CD4-positive, alpha-beta T cell treated with Interleukin-4 for 4 hours (primary cell): ENCODE measurements around the gene GTPBP4.

Source experiments
- DNase-seq: peaks from one replicate; pipeline ENCODE4 v3.0.0-alpha.2; 2020

GTPBP4 gene

DNA sequence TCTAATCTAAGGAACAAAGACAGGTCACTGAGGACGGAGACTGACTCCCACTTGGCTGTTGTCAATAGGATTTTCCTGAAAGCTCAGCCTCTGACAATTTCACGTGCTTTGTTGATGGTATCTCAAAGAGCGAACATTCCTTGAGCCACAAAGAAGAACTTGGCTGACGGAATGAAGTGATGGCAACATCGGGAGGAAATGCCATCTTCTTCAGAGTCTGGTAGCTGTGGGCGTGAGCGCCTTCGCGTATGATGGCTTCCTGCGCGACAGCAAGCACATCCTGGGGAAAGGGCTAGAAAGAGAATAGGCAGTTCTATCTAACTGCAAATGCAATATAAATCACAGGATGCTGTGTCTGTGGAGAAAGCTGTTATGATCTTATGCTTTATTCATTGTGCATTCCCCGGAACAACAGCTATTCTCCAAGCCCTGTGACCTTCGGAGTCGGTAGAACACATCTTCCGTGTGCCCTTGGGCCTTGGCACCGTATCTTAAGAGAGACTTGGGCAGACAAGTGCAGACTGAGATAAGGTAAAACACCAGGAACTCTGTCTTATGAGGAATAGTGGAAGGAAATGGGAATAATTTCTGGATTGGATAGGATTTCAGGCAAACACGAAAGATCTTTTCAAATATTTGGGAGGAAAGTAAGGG lies 19.6 kb upstream of the GTPBP4 start:
- DNase-seq = no peak

DNA sequence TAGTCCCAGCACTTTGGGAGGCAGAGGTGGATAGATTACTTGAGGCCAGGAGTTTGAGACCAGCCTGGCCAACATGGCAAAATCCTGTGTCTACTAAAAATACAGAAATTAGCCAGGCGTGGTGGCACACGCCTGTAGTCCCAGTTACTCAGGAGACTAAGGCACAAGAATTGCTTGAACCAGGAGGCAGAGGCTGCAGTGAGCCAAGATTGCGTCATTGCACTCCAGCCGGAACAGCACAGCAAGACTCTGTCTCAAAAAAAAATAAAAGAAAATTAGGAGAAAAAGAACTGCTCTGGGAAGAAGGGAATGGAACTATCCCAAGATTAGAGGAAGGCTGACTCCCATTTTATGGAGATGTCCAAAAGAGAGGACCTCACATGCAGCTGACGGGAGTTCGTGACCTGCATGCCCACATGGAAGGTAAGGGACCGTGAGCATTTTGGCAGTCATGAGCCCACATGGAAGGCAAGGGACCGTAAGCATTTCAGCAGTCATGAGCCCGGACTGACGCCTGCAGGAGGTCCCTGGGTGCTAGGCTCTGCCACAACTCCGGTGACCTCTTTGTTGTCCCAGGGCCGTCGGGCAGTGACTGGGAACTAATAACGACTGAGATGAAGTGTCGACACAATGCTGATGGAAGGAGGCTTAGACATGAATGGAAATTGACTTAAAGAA lies 18.6 kb upstream of the GTPBP4 start:
- no peak for DNase-seq

DNA sequence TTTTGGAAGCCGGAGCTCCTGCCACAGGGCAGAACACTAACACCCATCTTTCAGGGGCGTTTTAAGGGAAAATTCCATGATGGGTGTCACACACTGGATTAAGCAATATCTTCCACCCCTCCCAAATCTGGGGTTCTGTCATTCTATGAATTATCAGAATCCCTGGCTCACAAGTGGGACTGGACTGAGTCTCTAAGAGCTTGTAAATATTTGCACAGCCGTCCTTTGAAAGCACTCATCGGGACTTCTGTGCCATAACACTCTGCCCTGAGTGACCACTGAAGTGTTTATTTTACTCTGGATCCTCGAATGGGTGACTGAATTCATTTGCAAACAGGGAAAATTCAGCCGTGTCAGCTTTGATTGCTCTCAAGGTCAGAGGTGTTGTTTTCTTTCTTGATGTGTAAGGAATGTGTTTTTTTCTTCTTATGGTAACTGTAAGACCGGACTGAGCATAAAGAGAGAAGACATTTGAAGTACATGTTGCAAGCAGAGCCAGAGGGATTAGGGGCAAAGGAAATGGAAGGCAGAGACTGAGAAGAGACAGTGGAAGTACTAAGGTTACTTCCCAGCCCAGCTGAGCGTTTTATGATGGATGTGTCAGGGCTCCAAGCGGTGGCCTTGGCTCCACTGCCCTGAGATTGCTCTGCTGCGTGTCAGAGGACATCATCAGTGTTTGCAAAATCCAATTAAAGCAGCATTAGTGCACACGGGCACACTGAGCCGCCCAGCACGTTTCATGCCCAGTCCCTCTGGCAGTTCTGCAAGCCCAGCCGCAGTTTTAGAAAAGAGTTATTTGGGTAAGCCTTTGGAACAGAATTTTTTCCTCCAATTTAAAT lies 17.7 kb upstream of the GTPBP4 start:
- no peak for DNase-seq

DNA sequence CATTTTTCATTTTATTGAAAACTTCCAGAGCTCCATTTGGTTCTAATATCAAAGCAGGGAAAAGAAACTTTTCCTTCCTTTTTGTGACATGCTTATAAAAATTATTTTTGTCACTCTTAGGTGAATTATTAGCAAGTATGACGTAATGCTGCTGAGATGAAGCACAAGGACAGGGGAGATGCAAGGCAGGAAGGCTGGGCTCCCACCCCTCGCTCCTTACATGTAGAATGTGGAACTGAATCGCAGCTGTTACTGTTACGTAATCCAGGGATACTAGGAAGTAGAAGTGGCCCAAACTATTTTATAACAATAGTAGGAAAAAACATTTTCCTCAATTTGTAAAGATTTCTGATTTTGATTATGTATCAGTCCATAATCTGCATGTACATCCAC lies 17.1 kb upstream of the GTPBP4 start:
- DNase-seq = no peak

DNA sequence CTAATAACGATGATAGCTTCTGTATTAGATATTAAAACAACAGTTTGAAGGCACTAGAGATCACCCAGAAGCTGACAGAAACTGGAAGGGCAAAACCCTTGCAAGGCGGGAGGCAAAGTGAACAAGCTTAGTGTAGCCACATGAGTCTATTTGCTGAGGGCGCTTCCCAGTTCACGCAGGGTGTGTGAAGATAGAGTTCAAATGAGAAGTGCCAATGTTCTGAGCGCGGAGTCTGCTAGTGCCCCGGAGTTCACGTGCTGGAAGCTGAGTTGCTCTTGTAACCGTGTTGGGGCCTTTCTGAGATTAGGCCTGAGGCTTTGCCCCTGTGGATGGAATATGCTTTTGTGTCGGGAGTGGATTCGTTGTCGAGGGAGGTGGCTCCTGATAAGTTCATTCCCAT lies 16.6 kb upstream of the GTPBP4 start:
- no peak for DNase-seq

DNA sequence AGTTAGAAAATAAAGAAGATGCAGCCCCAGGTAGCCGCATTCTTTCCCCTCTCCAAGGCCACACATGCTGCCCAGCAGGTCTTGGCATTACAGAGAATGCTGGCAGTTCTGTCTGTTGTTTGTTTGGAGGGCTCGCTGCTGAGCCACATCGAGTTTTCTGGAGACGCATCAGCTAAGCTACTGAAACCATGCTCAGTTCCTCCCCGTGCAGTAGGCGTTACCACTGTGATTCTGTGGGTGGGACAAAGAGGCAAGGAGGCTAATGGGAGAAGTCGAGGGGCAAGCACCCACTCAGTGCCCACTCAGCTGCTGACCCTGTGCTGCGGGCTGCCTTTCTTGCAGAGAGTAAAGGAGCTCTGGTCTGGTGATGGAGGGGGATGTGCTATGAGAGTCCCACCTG lies 15.5 kb upstream of the GTPBP4 start:
- no peak for DNase-seq

DNA sequence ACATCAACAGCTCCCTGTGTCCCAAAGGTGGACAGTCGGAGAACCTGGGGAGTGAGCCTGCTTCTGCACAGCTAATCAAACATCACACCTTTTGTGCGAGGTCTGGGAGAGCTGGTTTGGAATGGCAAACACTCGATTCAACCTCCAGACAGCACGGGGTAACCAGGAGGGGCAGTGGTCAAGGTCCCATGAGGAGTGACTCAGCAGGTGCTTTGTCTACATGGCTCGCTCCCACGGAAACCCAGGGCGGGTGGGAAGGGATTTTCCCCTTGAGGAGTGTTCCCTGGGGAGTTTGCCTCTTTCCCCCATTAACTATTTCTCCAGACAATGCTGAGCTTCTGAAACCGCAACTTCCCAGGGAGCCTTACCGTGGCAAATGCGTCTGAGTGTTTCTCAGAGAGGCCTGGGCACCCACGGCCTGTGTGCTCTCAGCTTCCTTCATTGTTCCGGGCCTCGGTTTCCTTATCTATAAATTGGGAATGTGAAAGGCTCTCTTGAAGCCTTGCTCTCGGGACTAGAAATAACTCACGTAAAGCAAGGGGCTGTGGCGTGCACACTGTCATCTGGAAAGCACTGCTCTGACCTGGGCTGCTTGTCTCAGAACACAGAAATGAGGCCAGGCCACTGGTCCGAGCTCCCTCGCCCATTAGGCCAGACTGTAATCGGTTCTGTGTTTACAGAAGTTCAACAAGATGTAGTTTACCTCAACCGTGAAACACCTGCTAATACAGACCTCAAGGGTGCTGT lies 14.0 kb upstream of the GTPBP4 start:
- no peak for DNase-seq

DNA sequence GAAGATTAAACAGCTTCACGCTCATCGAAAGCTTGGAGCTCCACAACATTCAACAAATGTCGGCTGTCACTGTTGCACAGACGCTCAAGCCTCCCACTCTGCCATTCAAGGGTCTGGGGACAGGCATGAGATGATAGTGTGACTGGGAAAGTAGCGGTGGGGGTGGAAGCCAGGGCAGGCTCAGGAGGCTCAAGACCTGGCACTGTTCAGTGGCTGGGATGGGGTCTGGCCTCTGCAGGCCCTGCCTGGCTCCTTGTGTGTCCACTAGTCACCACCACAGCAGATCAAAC lies 13.5 kb upstream of the GTPBP4 start:
- DNase-seq = no peak

DNA sequence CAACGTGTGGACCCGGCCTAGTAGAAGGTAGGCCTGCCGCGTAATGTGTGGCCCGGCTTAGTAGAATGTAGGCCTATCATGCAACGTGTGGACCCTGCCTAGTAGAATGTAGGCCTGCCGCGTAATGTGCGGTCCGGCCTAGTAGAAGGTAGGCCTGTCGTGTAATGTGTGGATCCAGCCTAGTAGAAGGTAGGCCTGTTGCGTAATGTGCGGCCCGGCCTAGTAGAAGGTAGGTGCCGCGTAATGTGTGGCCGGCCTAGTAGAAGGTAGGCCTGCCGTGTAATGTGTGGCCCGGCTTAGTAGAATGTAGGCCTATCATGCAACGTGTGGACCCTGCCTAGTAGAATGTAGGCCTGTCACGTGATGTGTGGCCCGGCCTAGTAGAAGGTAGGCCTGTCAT lies 11.9 kb upstream of the GTPBP4 start:
- no peak for DNase-seq

DNA sequence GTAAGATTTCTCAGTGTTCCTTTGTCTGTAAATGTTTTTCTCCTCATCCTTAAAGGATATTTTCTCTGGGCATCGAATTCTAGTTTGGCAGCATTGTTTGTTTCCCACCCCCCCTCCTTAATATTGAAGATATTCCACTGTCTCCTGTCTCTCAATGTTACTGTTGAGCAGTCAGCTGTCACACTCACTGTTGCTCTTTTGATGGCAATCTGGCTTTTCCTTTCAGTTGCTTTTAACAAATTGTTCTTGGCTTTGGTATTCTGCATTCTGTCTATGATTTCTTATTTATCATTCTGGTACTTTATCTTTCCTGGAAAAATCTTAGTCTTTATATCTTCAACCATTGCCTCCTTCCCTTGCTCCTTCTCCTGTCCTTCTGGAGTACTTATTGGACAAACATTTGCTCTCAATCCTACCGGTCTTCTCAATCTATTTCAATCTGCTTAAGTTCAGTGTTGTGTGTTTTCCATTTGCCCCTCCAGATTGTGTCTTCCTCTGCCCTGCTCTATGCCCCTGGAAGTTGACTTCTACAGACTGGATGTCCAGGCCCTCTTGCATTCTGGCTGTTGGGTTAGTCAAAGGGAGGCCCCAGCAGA lies 9.3 kb upstream of the GTPBP4 start:
- no peak for DNase-seq

DNA sequence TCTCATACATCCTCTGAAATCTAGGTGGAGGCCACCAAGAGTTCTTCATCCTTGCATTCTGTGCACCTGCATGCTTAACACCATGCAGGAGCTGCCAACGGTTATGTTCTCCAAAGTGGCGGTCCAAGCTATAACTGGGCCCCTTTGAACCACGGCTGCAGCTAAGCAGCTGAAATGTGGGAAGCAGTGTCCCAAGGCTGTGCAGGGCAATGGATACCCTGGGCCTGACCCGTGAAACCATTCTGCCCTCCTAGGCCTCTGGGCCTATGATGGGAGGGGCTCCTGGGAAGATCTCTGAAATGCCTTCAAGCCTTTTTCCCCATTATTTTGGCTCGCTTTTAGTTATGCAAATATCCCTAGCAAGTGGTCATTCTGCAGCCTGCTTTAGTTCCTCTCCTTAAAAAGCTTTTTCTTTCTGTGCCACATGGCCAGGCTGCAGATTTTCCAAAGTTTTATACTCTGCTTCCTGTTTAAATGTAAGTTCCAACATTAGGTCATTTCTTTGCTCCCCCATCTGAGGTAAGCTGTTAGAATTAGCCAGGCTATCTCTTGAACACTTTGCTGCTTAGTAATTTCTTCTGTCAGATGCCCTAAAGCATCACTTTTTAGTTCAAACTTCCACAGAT lies 7.7 kb upstream of the GTPBP4 start:
- DNase-seq = no peak

DNA sequence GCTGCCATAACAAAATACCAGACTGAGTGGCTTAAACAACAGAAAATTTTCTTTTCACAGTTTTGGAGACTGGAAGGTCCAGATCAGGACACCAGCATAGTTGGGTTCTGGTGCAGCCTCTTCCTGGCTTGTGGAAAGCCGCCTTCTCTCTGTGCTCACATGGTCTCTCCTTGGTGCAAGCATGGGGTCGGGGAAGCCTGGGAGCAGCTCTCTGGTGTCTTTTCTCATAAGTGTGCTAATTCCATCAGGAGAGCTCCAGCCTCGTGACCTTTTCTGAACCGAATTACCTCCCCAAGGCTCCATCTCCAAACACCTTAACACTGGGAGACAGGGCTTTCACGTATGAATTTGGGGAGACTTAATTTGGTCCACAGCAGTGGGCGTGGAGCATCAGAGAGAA lies 4.8 kb upstream of the GTPBP4 start:
- DNase-seq = no peak

DNA sequence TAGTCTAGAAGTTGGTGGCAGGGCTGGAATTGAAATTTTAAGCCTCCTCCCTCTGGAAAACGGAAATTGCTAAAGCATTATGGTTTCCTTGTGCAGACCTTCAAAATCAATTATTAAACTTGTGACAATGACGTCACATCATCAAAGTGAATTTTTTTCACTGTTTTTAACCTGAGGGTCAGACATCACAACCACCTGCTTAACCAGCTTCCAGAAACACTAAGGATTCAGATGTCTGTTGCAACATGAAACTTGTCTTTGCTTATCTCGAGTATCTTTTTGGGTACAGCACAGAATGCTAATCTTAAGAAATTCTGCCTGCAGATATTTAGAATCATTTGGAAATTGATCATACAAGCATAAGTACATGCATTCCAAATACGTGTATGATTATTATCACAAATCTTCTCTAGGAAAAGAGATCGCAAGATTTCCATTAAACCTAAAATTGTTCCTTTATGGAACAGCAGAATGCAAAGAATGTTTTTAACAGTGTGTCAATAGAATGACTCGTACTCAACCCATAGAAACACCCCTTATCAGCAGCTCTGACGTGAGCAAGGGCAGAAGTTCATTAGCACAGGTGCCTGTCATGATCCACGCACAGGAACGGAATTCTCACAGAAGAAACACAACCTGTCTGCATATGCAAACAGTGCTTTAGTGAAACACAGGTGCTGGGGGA lies 4.1 kb upstream of the GTPBP4 start:
- no peak for DNase-seq

DNA sequence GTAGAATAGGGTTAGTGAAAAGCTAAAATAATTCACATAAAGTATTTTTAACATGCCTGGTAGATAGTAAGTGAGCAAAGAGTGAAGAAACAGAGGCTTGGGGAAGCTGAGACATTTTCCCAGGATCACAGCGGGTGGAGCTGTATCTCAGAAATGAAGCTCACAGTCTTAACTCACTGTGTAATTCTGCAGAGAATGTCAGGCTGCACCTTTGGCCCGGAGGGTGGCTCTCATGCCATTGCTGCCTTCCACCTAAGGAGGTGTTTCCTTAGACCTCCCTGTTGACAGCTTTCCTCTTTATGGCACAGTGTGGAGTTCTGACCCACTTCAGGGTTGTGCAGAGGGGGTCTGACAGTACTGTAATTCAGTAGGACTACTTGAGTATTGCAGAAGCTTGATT lies 2.9 kb upstream of the GTPBP4 start:
- no peak for DNase-seq

DNA sequence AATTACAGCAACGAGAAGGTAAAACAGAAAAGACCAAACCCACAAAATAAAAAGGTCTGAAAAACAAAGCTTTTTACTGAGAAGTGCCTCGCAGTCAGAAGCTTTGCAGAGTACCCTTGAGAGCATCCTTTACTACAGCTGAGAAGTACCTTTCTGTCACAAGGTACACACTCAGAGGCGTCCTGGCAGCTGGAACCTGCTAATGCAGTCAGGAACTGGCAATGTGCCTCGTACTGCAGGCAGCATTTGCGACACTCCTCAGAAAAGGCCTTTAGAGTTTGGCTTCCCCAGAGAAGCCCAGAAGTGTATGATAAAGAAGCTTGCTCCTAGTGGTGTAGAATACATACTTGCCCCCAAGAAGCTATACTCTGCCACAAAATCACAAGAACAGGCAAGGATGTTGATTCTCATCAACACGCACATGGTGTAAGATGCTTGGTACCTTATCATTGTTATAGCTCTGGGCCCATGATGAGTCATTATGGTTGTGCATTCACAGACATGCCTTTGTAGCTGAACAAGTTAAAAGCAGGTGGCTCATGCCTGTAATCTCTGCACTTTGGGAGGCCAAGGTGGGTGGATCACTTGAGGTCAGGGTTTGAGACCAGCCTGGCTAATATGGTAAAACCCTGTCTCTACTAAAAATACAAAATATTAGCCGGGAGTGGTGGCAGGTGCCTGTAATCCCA lies 2.0 kb upstream of the GTPBP4 start:
- DNase-seq = no peak

DNA sequence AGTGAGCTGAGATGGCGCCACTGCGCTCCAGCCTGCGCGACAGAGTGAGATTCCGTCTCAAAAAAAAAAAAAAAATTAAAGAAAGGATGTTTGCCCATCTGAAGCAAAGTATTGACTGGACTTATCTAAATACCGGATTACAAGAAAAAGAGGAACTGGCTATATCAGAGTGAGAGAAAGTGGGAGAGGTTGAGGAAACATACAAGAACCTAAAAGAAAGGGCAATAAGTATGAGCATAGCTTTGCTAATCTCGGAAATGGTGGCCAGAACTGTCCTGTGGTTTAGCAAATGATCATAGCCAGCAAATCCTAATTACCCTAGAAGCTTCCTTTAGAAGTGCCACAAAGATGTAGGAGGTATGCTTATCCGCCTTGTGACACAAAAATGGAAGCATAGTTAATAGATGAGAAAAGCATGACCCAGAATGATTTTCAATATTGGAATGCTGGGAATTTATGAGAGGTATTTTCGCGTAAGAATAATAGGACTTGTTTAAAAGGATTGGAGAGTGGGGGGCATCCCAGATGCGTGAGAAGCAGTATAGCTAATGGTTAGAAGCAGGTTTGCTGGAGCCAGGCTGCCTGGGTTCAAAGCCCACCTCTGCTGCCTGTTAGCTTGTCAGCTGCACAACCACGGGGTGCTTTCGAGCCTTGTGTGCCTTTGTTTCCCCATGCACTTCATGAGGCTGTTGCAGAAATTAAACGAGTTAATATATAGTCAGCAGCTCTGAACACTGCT lies 1.2 kb upstream of the GTPBP4 start:
- no peak for DNase-seq

DNA sequence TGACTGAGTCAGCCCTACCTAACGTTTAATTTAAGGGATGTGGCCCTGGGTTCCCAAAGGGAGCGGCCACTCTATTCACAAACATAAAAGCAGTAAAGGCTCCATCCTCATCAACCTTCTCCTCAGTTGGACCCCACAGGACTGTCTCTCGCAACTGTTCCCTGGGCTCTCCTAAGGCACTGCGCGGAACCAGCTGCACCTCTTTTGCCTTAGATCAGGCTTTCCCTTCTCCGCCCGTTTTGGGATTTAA lies 689 bp upstream of the GTPBP4 start:
- DNase-seq = no peak

DNA sequence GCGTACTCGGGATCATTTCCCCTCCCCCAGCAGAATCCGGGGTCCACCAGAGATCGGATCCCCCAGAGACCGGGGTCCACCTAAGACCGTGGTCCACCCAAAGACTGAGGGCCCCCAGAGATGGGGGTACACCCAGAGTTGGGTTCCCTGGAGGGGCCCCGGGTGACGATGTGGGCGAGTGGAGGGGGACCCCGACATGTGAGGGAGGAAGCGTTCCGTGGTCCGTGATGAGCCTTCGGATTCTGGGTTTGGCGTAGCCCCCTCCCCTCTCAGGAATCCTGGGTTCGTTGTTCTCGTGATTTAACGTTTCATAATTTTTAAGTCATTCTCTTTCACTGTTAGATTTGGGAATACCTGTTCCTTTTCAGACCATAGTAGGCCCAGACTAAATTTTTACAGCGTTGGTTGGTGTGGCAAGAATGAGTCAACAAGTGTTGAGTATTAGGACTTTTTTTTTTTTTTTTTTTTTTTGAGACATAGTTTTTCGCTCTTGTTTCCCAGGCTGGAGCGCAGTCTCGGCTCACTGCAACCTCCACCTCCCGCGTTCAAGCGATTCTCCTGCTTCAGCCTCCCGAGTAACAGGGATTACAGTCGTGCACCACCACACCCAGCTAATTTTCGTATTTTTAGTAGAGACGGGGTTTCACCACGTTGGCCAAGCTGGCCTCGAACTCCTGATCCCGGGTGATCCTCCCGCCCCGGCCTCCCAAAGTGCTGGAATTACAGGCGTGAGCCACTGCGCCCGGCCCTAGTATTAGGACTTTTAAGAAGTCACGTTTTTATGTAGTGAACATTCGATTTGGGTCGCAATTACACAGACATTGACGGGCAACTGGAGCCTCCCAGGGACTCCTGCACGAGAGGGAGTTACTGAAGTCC lies 672 bp downstream of the GTPBP4 start:
- peak; percentile 12 for DNase-seq

DNA sequence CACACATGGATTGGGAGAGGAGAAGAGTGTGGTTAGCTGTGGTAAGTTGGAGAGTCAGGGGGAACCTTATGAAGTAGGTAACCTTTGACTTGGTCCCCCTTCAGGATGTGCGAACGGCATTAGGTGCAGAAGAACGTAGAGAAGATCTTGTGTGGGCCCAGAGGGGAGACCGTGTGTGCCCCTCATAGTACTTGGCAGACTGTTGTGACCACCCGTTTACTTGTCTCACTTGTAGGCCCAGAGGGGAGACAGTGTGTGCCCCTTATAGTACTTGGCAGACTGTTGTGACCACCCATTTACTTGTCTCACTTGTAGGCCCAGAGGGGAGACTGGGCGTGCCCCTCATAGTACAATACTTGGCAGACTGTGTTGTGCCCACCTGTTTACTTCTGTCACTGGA lies 2.6 kb downstream of the GTPBP4 start:
- DNase-seq = no peak

DNA sequence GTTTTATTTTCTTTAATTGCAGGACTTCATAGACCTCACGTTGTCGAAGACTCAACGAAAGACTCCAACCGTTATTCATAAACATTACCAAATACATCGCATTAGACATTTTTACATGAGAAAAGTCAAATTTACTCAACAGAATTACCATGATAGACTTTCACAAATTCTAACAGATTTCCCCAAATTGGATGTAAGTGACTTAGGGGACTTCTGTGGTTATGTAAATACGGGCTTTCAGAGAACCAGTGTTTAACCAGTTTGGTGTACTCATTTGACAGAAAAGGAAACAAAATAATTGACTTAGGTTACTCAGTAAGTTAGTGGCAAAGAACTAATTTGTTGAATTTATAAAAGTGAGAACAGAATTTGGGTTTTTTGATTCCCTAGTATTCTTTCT lies 4.2 kb downstream of the GTPBP4 start:
- no peak for DNase-seq
